Left lung (tissue), 10 donors: ENCODE measurements around the gene BLTP2. TPM values are rescaled to one million over a fixed set of nuclear protein-coding genes. Genes with fewer than 3 reads are reported as not detected.

Experiments used
- ATAC-seq: fragments of 200-7000 bp; cut with Tn5 transposase; one replicate; pipeline ENCODE4 v1.9.1; 2020; ENCODE audit warnings: moderate library complexity
- DNase-seq, 4 donors: peaks; one replicate each; pipeline ENCODE4 v3.0.0-alpha.2; 2013 to 2020
- H3K27ac ChIP-seq, 2 donors: fragments of 200-600 bp; sonication (generic) in 1 of 2; one replicate each; pipeline versions ENCODE4 v1.5.0 to v1.8.0; 2020 to 2021
- H3K27me3 ChIP-seq, 2 donors: fragments of 200-600 bp; sonication (generic) in 1 of 2; one replicate each; pipeline versions ENCODE4 v1.5.0 to v1.8.0; 2020 to 2021
- H3K36me3 ChIP-seq, 2 donors: fragments of 200-600 bp; sonication (generic) in 1 of 2; one replicate each; pipeline versions ENCODE4 v1.5.0 to v1.8.0; 2020 to 2021
- H3K4me1 ChIP-seq, 2 donors: fragments of 200-600 bp; one replicate each; pipeline ENCODE4 v1.8.0; 2021
- H3K4me3 ChIP-seq, 2 donors: fragments of 200-600 bp; sonication (generic) in 1 of 2; one replicate each; pipeline versions ENCODE4 v1.5.0 to v1.8.0; 2020 to 2021; ENCODE audit warnings: mild to moderate bottlenecking in 1 of 2
- H3K9me3 ChIP-seq, 2 donors: fragments of 200-600 bp; sonication (generic) in 1 of 2; one replicate each; pipeline versions ENCODE4 v1.5.0 to v1.8.0; 2020 to 2021
- intact Hi-C, 2 donors: fragments of 100-400 bp; cut with DNase I; formaldehyde crosslinking; loops; one replicate each; pipeline versions ENCODE4 v1.11.2 to v1.14.2; 2022
- polyA plus RNA-seq, 6 donors: library from polyadenylated mRNA; unstranded; fragments of 120-200 nt; gene quantifications; one replicate each; pipeline ENCODE4 v1.2.1, GENCODE V29; 2013; ENCODE audit not compliant: insufficient read length in 6 of 6
- total RNA-seq, 2 donors: library from RNA; stranded (reverse); fragmentation: NEBNext Ultra II Directional; extraction: Animal tissue kit (Norgen Biotek cat#: 25700); gene quantifications; one replicate each; pipeline ENCODE4 v1.2.1, GENCODE V29; 2021
- TF ChIP-seq, protein P1 (sequence below), 2 donors: fragments of 200-600 bp; sonication (generic) in 1 of 2; IDR thresholded peaks; one replicate each; pipeline versions ENCODE4 v1.5.0 to v1.8.0; 2021; ENCODE audit warnings: antibody characterized with exemption in 2 of 2
- donor health status: DM: no; HTN: yes; CAD: no.
- donor health status: DM: no; HTN: no; CAD: no.

BLTP2 gene
- total and polyA plus RNA-seq, 8 donors, result 86.8 to 184 (median 93.1) TPM

GRCh38 chr17:28675490-28675889 is 30.5 kb upstream of the BLTP2 start:
- Histone ChIP-seq H3K27ac (no peak overlapping the region), H3K4me3 (no peak overlapping the region), H3K27me3 (no peaks in the 10 kb centered on the region), H3K9me3 (no peaks in the 10 kb centered on the region), H3K4me1 (no peaks in the 10 kb centered on the region), H3K36me3 (peaks cover 8 to 100% of the 10 kb centered on the region in 2 donors)
- intact Hi-C loops, result no loop called here
- DNase-seq (no peak), ATAC-seq (no peak)
- TF ChIP-seq, protein P1, sequence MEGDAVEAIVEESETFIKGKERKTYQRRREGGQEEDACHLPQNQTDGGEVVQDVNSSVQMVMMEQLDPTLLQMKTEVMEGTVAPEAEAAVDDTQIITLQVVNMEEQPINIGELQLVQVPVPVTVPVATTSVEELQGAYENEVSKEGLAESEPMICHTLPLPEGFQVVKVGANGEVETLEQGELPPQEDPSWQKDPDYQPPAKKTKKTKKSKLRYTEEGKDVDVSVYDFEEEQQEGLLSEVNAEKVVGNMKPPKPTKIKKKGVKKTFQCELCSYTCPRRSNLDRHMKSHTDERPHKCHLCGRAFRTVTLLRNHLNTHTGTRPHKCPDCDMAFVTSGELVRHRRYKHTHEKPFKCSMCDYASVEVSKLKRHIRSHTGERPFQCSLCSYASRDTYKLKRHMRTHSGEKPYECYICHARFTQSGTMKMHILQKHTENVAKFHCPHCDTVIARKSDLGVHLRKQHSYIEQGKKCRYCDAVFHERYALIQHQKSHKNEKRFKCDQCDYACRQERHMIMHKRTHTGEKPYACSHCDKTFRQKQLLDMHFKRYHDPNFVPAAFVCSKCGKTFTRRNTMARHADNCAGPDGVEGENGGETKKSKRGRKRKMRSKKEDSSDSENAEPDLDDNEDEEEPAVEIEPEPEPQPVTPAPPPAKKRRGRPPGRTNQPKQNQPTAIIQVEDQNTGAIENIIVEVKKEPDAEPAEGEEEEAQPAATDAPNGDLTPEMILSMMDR (IDR thresholded peaks at IDR 0.05), result no peak

DNA sequence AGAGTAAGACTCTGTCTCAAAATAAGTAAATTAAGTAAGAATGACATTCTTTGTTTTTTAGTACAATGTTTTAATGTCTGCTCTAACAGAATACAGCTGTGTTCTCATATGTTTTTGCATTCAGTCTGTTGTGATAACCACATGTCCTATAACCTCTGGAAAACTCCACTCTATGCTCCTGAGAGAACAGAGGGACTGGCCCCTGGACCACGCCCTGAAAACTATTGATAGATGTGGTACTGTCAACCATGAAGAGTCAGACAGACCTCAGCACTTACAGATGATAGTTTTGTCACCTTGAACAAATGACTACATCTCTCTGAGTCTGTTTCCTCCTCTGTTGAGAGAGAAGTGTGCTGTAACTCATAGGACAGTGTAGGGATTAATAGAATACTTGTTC is 25.0 kb upstream of the BLTP2 start:
- H3K27ac ChIP-seq, result no peak overlapping the region
- ATAC-seq, result no peak
- intact Hi-C loops, result no loop called here
- TF ChIP-seq, protein P1 (IDR thresholded peaks at IDR 0.05), result no peak
- peaks cover 3 to 83% of the 10 kb centered on the region in 2 donors for H3K36me3 ChIP-seq
- peaks cover 0 to 12% of the 10 kb centered on the region in 2 donors for H3K4me1 ChIP-seq
- no peaks in the 10 kb centered on the region for H3K9me3 ChIP-seq
- H3K4me3 ChIP-seq, result no peak overlapping the region
- no peaks in the 10 kb centered on the region for H3K27me3 ChIP-seq
- DNase-seq, result no peak

- intact Hi-C loops, result no loop called here
- H3K27me3 ChIP-seq, result no peaks in the 10 kb centered on the region
- no peak overlapping the region for H3K4me3 ChIP-seq
- no peak for ATAC-seq
- no peak overlapping the region for H3K27ac ChIP-seq
- TF ChIP-seq, protein P1 (IDR thresholded peaks at IDR 0.05), result no peak
- peaks cover 0 to 63% of the 10 kb centered on the region in 2 donors for H3K36me3 ChIP-seq
- peaks cover 7 to 32% of the 10 kb centered on the region in 2 donors for H3K4me1 ChIP-seq
- no peak for DNase-seq
- no peaks in the 10 kb centered on the region for H3K9me3 ChIP-seq
Measured at GRCh38 chr17:28667870-28668269, 22.9 kb upstream of the BLTP2 start.

DNA sequence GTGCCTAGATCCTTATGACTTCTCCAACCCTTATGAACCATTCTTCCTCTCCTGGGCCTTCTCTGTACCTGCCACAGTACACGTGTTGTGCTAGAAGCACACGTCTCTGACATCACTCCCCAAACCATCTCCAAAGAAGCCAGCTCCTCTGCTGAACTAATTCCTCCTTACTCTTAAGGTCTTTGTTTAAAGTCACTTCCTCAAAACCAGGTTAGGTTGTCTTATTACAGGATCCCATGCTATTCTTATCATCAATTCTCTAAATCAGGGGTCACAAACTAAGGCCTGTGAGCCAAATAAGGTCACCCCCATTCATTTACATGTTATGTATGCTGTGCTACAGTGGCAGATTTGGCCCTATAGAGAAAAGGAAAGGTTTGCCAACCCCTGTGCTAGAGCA is 21.0 kb upstream of the BLTP2 start:
- Histone ChIP-seq H3K4me1 (peaks cover 12 to 42% of the 10 kb centered on the region in 2 donors), H3K27ac (no peak overlapping the region), H3K27me3 (no peaks in the 10 kb centered on the region), H3K36me3 (peaks cover 0 to 44% of the 10 kb centered on the region in 2 donors), H3K9me3 (no peaks in the 10 kb centered on the region), H3K4me3 (no peak overlapping the region)
- ATAC-seq (no peak), DNase-seq (no peak)
- TF ChIP-seq, protein P1 (IDR thresholded peaks at IDR 0.05), result no peak
- intact Hi-C loops, result no loop called here

GRCh38 chr17:28663723-28664122 is 18.8 kb upstream of the BLTP2 start:
- H3K4me1 ChIP-seq, result peaks cover 18 to 53% of the 10 kb centered on the region in 2 donors
- no peaks in the 10 kb centered on the region for H3K27me3 ChIP-seq
- H3K36me3 ChIP-seq, result peaks cover 0 to 36% of the 10 kb centered on the region in 2 donors
- no peaks in the 10 kb centered on the region for H3K9me3 ChIP-seq
- intact Hi-C loops, result no loop called here
- no peak for DNase-seq
- ATAC-seq, result no peak
- no peak overlapping the region for H3K27ac ChIP-seq
- peak overlapping the region in 1 of 2 donors; percentile 84 for H3K4me3 ChIP-seq
- TF ChIP-seq, protein P1 (IDR thresholded peaks at IDR 0.05), result no peak
